HG03060 (cell line): ENCODE measurements around the gene TEAD4.

Source experiments
- ATAC-seq: cut with Tn5 transposase; IDR thresholded peaks from one replicate; pipeline ENCODE4 v1.9.1; 2021; ENCODE audit warnings: low read depth, moderate number of reproducible peaks; ENCODE audit not compliant: unreplicated experiment

Gene TEAD4

GRCh38 chr12:3076730-3077571, 117.8 kb downstream of the TEAD4 start, which contains the start of gene TSPAN9:
Gene TSPAN9 (plus strand): TSS chr12:3077379. CDS start chr12:3201194, 123,815 bp downstream.
- ATAC-seq, result no peak

GRCh38 chr12:3077572-3078081, 118.4 kb downstream of the TEAD4 start:
- ATAC-seq, result no peak

- ATAC-seq, result no peak
These were observed 119.1 kb downstream of the TEAD4 start for GRCh38 chr12:3078086-3078820.

- ATAC-seq, result no peak
These were observed 121.9 kb downstream of the TEAD4 start for GRCh38 chr12:3081091-3081490.

GRCh38 chr12:3081886-3082285, 122.7 kb downstream of the TEAD4 start:
- ATAC-seq, result no peak

GRCh38 chr12:3083241-3083920, 124.2 kb downstream of the TEAD4 start:
- no peak for ATAC-seq

- ATAC-seq, result no peak
These were observed 124.7 kb downstream of the TEAD4 start for GRCh38 chr12:3083921-3084347.

- ATAC-seq, result no peak
These were observed 125.5 kb downstream of the TEAD4 start for GRCh38 chr12:3084742-3085141.

GRCh38 chr12:3085341-3086139, 126.3 kb downstream of the TEAD4 start:
- no peak for ATAC-seq

GRCh38 chr12:3086211-3086610, 127.0 kb downstream of the TEAD4 start:
- ATAC-seq, result no peak

- ATAC-seq, result no peak
These were observed 127.6 kb downstream of the TEAD4 start for GRCh38 chr12:3086729-3087323.

- no peak for ATAC-seq
These were observed 128.8 kb downstream of the TEAD4 start for GRCh38 chr12:3087758-3088650.

GRCh38 chr12:3089588-3089987, 130.4 kb downstream of the TEAD4 start:
- ATAC-seq, result no peak
